Activated effector memory CD4-positive, alpha-beta T cell treated with anti-CD3 and anti-CD28 coated beads, Interleukin-2, amount 50 U/mL, for 16 hours (primary cell): ENCODE measurements around the gene KIF6.
"Not testable (repeated sequence)": the region's sequence is repeated elsewhere in the genome, so short reads cannot be mapped to it uniquely, and the experiment has no call there.

Experiments used
- DNase-seq: peaks from one replicate; pipeline ENCODE4 v3.0.0-alpha.2; 2020

KIF6 gene

DNA sequence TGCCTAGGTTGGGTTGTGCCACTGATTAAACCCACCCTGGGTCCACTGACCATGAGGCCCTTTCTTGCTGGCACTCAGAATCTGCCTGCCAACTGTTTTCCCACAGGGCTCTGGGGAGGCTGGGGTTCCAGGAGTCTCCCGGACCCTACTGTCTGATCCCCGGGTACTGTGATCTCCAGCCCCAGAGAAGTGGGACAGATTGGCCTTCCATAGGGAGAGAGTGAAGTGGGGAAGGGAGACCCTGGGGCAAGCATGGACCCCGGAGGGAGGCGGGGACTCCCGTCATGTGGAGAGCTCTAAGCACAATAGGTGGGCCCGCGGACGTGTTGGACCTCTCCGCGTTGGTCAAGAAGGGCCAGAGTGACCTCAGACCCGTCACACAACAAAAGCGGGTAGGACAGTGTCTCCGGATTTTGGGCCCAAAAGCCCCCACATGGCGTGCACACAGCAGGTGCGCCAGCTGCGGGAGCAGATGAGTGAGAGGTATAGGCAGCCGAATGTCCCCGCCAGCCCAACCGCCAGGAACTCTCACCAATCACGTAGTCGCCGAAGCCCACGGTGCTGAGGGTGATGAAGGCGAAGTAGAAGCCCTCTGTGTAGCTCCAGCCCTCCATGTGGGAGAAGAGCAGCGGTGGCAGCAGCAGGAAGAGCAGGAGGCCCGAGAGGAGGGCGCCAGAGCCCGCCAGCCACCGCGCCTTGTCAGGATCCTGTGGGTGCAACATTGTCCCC lies 421.6 kb downstream of the KIF6 start:
- DNase-seq: no peak

DNA sequence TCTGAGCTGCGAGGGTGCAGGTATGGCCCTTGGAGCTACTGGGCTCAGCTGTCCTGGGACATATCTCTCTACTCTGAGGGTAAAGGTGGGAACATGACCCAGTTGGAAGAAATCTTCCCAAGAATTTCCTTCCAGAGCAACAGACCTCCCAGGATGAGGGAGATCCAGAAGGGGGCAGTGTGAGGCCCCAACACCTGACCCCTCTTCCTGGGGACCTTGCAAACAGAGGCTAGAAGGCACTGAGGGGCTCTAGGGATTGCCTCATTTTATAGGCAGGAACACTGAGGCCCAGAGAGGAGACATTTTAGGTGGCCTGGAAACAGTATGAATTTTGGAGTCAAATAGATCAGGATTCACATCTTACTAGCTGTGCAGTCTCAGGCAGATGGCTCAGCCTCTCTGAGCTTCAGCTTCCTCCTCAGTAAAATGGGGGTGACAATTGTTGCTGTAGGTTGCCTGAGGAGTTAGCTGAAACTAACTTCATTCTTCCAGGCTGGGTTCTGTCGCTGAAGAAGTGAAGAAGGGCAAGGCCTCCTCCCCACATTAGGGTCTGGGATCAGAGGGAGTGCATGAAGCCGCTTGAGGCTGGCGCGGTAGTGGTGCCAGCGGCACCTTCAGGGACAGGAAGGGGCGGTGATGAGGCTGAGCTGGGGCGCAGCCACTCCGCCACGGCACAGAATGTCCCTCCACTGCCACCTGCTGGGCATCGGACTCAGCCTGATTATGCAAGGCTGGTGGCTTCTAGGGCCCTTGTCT lies 422.4 kb downstream of the KIF6 start:
- DNase-seq: peak; percentile 93

DNA sequence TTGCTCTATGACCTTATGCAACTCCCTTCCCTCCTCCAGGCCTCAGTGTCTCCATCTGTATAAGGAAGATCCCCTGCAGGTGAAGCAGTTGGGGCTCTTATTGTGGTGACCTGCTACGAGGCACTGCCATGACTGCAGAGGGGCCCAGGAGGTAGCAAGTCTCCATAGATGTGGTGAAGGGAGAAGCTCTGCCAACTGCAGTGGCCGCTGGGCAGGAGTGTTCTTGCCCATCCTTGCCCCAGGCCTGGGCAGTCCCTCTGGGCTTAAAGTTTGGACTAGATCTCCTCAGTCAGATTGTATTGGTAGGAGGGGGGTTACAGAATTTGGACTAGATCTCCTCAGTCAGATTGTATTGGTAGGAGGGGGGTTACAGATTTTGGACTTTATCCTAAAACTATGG lies 423.2 kb downstream of the KIF6 start:
- DNase-seq: no peak

DNA sequence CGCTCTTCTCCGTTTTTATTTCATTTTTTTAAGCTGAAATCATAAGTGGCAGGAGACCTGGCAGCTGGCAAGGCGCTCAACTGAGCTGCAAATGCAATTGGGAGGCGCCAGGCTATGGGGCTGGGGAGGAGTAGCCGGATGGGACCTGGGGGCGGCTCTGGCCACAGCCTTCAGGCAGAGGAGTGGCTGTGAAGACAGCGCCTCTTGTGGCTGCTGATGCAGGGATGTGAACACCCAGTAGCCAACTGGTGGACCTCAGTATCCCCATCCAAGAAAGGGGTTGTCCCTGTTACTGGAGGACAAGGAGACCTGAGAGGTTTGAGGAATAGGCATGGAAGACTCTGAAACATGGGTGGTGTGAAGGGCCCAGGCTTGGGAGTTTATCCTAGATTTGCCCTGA lies 423.6 kb downstream of the KIF6 start:
- DNase-seq: no peak

DNA sequence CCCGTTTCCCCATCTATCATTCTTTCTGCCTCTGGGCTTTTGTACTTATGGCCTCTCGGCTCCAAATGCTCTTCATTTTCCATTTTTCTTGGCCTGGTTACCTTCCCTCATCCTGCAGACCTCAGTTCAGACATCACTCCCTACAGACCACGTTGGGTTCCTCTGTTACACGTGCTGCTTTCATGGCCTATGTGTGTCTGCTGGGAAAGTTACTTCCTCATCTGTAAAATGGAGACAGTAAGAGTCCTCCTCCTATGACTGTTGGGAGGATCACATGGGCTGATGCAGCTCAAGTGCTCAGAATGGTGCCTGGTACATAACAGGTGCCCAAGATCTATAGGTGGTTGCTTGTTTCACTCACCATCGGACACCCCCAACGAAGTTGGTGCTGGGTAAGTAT lies 424.5 kb downstream of the KIF6 start:
- no peak for DNase-seq

DNA sequence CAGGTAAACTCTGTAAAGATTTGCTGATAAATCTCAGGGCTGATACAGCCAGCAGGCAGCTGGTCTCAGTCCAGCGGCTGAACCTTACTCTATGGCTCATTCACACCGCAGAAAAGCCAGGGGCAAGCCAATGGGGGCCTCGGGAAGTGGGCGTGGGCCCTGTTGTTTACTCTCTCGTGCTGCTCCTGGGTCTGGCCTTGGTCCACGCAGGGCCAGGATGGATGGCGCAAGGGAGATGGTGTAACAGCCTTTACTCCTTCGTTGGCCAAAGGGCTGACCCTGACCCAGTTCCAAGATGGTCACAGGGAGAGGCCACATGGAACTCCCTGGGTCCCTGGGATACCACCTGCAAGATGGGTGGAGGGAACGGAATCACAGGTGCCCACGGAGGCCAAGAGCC lies 427.1 kb downstream of the KIF6 start:
- no peak for DNase-seq

DNA sequence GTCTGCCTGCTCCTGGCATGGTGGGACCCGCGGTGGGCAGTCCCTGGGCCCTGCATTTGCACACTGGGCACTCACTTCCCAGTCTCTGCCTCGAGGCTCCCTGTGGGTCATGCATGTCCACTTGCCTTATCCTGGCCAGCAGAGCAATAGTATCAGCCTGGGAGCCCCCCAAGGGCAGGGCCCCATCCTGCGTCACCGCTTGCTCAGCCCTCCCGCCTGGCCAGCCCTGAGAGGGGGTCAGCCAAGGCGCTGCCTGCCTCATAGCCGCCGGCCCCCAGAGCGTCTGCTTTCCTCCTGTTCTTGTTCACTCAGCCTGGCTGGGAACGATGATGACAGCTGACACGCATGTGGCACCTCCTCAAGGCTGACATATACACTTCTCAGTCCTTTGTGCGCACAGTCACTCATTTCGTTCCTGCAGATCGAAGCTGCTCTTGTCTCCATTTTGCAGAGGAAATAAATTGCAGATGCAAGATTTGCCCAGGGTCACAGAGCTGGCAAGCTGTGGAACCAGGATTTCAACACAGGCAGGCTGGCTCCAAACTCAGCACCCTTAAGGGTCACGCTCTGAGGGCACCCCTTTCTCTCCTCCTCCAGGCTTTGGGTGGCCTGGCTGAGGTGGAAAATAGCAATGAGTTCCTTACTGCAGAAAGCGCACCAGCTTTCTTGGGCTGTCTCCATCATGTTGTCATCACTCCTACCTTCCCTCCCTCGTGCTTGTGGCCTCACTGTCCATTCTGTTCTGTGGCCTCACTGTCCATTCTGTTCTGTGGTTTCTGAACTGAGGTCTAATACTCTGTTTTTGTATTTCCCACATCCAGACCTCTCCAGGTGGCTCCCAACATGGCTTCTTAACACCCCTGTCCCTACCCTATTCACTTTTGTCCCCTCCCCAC lies 428.2 kb downstream of the KIF6 start:
- no peak for DNase-seq

DNA sequence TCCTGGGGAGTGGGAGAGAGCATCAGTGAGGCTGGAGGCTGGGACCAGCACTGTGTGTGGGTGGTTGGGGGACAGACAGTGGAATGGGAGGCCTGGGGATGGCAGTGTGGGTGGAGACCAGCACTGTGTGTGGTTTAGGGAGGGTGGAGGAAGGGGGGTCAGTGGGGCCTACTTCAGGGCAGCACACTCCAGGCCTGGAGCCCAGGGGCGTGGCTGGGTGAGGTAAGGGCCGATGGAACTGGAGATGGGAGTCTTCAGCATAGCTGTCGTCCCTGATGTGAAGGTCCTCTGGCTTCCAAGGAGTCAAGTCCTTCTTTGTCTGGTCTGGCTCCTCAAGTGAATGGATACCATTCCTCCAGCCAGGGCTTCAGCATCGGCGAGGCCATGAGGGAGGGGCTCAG lies 429.6 kb downstream of the KIF6 start:
- no peak for DNase-seq

DNA sequence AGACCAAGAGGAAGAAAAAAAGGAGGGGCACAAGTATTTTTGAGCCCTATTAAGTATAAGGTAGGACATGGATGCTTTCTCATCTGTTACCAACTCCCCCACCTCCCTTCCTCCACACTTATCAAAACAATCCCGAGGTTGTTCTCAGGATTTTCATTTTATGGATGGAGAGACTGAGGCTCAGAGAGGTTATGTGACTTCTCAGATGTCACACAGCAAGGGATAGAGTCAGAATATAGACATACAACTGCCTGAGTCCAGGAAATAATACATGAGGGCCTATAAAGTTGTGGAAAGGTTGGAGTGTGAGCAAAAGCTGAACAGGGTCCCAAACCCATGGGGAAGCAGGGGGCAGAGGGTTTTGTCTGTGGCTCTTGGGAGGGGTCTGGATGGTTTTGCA lies 430.3 kb downstream of the KIF6 start:
- DNase-seq: no peak

DNA sequence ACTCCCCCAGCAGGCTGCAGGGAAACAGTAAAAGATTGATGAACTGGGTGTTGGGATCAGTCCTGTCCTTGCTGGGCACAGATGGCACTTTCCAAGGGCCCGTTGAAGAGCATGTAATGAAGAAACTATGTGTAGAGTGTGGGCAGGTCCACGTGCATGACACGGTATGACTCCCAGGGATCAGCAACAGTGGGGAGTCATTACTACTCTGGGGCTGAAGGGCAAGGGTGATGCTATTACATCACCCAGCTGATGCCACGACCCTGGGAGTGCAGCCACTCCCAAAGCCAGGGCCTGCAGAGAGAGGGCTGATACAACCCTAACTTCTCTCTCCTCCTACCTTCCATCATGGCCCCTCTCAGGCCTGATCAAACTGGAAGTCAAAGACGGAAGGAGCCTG lies 431.1 kb downstream of the KIF6 start:
- DNase-seq: no peak

DNA sequence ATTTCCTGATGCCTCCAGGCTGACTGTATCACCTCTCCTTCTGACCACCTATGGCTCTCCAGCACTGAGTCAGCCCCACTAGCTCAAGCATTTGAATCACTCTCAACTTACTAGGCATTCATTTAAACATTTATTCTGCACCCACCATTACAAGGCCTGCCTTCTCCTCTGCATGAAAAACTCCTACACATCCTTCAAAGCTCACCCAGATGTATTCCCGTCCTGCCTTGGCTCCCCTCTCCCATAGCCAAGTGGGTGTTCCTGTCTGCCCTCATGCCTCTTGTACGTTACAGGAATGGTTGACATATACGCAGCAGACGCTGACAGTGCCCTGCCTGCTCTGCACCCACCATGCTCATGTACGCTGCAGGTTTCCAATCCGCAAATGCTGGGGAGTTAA lies 432.6 kb downstream of the KIF6 start:
- no peak for DNase-seq

DNA sequence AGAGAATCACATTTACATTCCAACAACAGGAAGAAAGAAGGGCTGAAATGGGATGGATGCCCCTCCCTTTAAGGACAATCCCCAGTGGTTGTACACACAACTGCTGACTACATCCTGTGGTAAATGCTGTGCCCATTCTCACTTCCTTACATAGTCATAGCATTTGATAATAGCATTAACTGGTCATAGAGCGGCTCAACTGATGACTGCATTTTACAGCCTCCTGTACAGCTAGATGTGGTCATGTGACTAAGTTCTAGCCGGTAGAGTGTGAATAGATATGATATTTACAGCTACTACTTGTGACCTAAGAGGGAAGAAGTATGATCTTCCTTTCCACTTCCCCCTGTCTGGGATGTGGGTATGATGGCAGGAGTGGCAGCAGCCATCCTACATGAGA lies 435.7 kb downstream of the KIF6 start:
- DNase-seq: no peak

DNA sequence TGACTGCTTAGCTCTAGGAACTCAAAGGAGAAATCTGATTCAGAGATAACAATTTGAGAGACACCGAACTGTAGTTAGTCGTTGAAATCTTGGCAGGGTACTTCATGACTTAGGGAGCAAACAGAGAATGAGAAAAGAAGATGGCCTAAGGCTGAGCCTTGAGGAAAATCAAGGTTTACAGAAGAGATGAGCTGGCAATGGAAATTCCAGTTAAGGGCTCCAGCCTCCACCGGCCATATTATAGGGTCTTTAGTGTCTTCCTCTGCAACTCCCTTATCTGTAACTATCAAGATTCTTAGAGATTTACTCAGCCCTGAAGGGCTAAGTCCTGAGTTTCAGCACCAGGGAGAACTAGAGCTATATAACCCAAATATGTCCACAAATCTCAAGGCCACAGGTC lies 437.6 kb downstream of the KIF6 start:
- DNase-seq: no peak

DNA sequence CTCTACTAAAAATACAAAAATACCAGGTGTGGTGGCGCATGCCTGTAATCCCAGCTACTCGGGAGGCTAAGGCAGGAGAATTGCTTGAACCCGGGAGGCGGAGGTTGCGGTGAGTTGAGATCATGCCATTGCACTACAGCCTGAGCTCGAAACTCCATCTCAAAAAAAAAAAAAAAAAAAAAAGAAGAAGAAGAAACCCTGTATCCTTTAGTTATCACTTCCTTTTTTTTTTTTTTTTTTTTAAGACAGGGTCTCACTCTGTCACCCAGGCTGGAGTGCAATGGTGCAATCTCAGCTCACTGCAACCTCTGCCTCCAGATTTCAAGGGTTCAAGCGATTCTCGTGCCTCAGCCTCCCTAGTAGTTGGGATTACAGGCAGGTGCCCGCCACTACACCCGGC lies 438.6 kb downstream of the KIF6 start:
- not testable (repeated sequence) for DNase-seq

DNA sequence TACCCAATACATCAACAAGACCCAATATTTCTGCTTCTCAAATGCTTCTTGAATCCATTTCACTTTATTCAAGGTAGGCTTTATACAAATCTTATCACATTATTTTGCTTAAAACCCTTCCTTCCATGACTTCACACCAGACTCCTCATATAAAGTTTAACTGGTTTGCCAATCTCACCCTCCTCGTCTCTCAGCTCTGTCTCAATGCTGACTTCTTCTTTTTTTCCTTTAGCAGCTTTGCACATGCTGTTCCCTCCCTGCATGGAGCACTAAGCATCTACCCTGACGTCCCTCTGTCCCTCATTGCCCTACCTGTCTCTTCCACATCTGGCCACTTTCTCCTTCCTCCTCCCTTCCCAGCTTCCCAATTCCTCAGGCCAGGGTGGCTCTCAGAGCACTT lies 442.4 kb downstream of the KIF6 start:
- no peak for DNase-seq

DNA sequence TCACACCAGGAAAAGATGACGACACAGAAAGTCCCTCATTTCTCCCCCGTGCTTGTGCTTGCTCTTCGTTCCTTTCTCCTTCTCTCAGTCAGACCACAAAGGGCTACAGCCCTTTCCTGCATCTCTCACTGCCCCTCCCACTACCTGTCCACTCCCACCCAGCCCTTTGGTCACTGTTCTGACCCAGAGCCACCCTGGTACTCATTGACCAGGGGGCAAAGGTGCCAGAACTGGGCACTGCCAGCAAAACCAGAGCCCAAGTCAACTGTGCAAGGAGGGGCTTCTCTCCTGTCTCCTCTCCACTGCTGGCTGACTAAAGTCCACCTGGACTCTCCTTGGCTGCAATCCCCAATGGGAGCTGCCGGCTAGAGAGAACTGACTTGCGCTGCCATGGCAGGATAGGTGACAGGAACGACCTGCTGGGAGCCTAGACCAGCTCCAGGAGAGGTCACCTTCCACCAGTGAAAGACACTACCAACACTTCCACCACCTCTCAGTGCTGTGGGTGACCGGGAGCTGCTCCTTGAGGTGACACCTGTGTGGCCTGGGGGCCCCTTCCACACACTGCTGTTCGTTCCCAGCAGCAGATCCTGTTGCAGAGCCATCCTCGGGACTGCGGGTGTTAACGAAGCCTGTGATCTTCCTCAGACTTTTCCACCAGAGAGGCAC lies 443.8 kb downstream of the KIF6 start:
- no peak for DNase-seq

DNA sequence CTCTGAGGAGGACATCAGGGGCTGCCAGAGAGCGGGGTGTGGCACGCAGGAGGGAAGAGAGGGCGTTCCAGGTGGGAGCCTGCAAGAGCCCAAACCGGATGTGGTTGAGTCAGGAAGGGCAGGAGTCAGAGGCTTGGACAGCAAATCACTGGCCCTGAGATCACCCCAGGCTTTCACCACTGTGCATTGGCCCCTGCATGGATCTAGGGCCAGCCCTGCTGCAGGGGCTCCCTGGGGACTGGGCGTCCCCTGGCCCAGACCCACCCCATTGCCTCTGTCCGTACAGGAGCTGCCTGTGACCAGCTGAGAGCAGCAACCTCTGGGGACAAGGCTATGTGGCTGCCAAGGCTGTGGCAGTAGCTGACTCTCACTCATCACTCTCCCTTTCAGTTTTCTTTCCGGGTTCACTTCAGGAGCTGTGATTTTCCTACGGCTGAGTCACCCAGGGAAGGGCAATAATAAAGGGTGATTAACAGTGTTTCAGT lies 444.9 kb downstream of the KIF6 start:
- DNase-seq: no peak
